H9 (cell line): ENCODE measurements around the gene SCAMP5. TPM values are rescaled to one million over a fixed set of nuclear protein-coding genes. Genes with fewer than 3 reads are reported as not detected.

Source experiments
- DNase-seq: peaks from one replicate; pipeline ENCODE4 v3.0.0-alpha.2; 2017
- H2AFZ ChIP-seq: one replicate; pipeline ENCODE4 v1.6.1; 2013; ENCODE audit warnings: mild to moderate bottlenecking, low read length, control low read depth, moderate library complexity
- H2AK5ac ChIP-seq: 2 replicates; pipeline ENCODE4 v1.6.1; 2013; ENCODE audit warnings: low read length, control low read depth, mixed read lengths; ENCODE audit not compliant: insufficient read length
- H2BK120ac ChIP-seq: one replicate; pipeline ENCODE4 v1.6.1; 2013; ENCODE audit warnings: low read depth, mild to moderate bottlenecking, low read length, control low read depth, inconsistent platforms; ENCODE audit not compliant: poor library complexity, severe bottlenecking
- H2BK12ac ChIP-seq: 2 replicates; pipeline ENCODE4 v1.6.1; 2013; ENCODE audit warnings: low read length, control low read depth, mixed read lengths, low read depth; ENCODE audit not compliant: insufficient read length
- H2BK15ac ChIP-seq: 2 replicates; pipeline ENCODE4 v1.6.1; 2013; ENCODE audit warnings: low read depth, low read length, control low read depth
- H2BK20ac ChIP-seq: one replicate; pipeline ENCODE4 v1.6.1; 2013; ENCODE audit warnings: low read depth, mild to moderate bottlenecking, low read length, control low read depth, inconsistent platforms; ENCODE audit not compliant: poor library complexity, severe bottlenecking
- H2BK5ac ChIP-seq: 2 replicates; pipeline ENCODE4 v1.6.1; 2013; ENCODE audit warnings: low read length, control low read depth, mixed read lengths; ENCODE audit not compliant: insufficient read length
- H3K14ac ChIP-seq: 2 replicates; pipeline ENCODE4 v1.6.1; 2013; ENCODE audit warnings: low read length, control low read depth; ENCODE audit not compliant: insufficient read depth
- H3K18ac ChIP-seq: 2 replicates; pipeline ENCODE4 v1.6.1; 2013; ENCODE audit warnings: low read depth, mild to moderate bottlenecking, mixed read lengths, low read length, control low read depth; ENCODE audit not compliant: insufficient read length
- H3K23ac ChIP-seq: 2 replicates; pipeline ENCODE4 v1.6.1; 2013; ENCODE audit warnings: low read length, control low read depth, mixed read lengths, low read depth; ENCODE audit not compliant: insufficient read length
- H3K23me2 ChIP-seq: 2 replicates; pipeline ENCODE4 v1.6.1; 2013; ENCODE audit warnings: low read depth, mild to moderate bottlenecking, mixed read lengths, low read length, control low read depth; ENCODE audit not compliant: insufficient read length, poor library complexity, severe bottlenecking
- H3K27ac ChIP-seq: 2 replicates; pipeline ENCODE4 v1.5.1; 2013; ENCODE audit warnings: low read length, control low read depth, mixed read lengths, low read depth; ENCODE audit not compliant: insufficient read length
- H3K27me3 ChIP-seq: 2 replicates; pipeline ENCODE4 v1.6.1; 2013; ENCODE audit warnings: low read length, control low read depth, inconsistent platforms; ENCODE audit not compliant: insufficient read depth
- H3K4ac ChIP-seq: 2 replicates; pipeline ENCODE4 v1.6.1; 2013; ENCODE audit warnings: low read depth, mild to moderate bottlenecking, control low read depth, inconsistent platforms, low read length, moderate library complexity
- H3K4me1 ChIP-seq: 2 replicates; pipeline ENCODE4 v1.6.1; 2013; ENCODE audit warnings: low read length, control low read depth, inconsistent platforms; ENCODE audit not compliant: insufficient read depth
- H3K4me2 ChIP-seq: 2 replicates; pipeline ENCODE4 v1.6.1; 2013; ENCODE audit warnings: low read length, control low read depth, mixed read lengths; ENCODE audit not compliant: insufficient read length, insufficient read depth
- H3K56ac ChIP-seq: 2 replicates; pipeline ENCODE4 v1.6.1; 2013; ENCODE audit warnings: low read depth, mild to moderate bottlenecking, mixed read lengths, low read length, control low read depth; ENCODE audit not compliant: insufficient read length
- H3K79me1 ChIP-seq: 2 replicates; pipeline ENCODE4 v1.6.1; 2013; ENCODE audit warnings: low read depth, mild to moderate bottlenecking, moderate library complexity, low read length, control low read depth, inconsistent platforms; ENCODE audit not compliant: insufficient read depth, poor library complexity, severe bottlenecking
- H3K79me2 ChIP-seq: 2 replicates; pipeline ENCODE4 v1.6.1; 2013; ENCODE audit warnings: low read length, control low read depth, inconsistent platforms; ENCODE audit not compliant: insufficient read depth
- H3K9ac ChIP-seq: 2 replicates; pipeline ENCODE4 v1.6.1; 2013; ENCODE audit warnings: low read length, control low read depth, mixed read lengths; ENCODE audit not compliant: insufficient read length; ENCODE audit errors: extremely low read depth
- H3K9me3 ChIP-seq: one replicate; pipeline ENCODE4 v1.6.1; 2013; ENCODE audit warnings: low read depth, low read length, inconsistent platforms; ENCODE audit not compliant: control insufficient read depth
- H3T11ph ChIP-seq: one replicate; pipeline ENCODE4 v1.6.1; 2013; ENCODE audit warnings: mild to moderate bottlenecking, low read length, control low read depth, inconsistent platforms
- H4K20me1 ChIP-seq: one replicate; pipeline ENCODE4 v1.6.1; 2013; ENCODE audit not compliant: control insufficient read depth, insufficient read length, insufficient read depth
- H4K5ac ChIP-seq: 2 replicates; pipeline ENCODE4 v1.6.1; 2013; ENCODE audit warnings: low read depth, mild to moderate bottlenecking, mixed read lengths, low read length, control low read depth; ENCODE audit not compliant: insufficient read length
- H4K8ac ChIP-seq: replicated peaks from 2 replicates; pipeline ENCODE4 v1.6.1; 2013; ENCODE audit warnings: low read length, control low read depth, mixed read lengths, low read depth; ENCODE audit not compliant: insufficient read length
- H4K91ac ChIP-seq: 2 replicates; pipeline ENCODE4 v1.6.1; 2013; ENCODE audit warnings: low read depth, mild to moderate bottlenecking, moderate library complexity, mixed read lengths, low read length, control low read depth; ENCODE audit not compliant: insufficient read length
- H3K27ac Mint-ChIP-seq, 3 experiments: 2 replicates in 2 of 3; 3 replicates in 1 of 3; pipeline ENCODE4 v1.8.0; 2020 to 2021; ENCODE audit warnings: mixed read lengths in 3 of 3, mild to moderate bottlenecking in 1 of 3, moderate library complexity in 1 of 3
- H3K27me3 Mint-ChIP-seq: 2 replicates; pipeline ENCODE4 v1.8.0; 2021; ENCODE audit warnings: low read depth, mild to moderate bottlenecking, moderate library complexity, mixed read lengths
- H3K36me3 Mint-ChIP-seq, 3 experiments: 2 replicates in 2 of 3; 3 replicates in 1 of 3; pipeline ENCODE4 v1.8.0; 2020 to 2021; ENCODE audit warnings: low read depth in 3 of 3, mixed read lengths in 3 of 3; ENCODE audit not compliant: insufficient read depth in 1 of 3
- H3K4me1 Mint-ChIP-seq, 2 experiments: 2 replicates each; pipeline ENCODE4 v1.8.0; 2020; ENCODE audit warnings: mixed read lengths in 2 of 2
- H3K4me3 Mint-ChIP-seq, 2 experiments: 2 replicates in 1 of 2; 3 replicates in 1 of 2; pipeline ENCODE4 v1.8.0; 2020 to 2021; ENCODE audit warnings: mild to moderate bottlenecking in 2 of 2, mixed read lengths in 2 of 2, moderate library complexity in 1 of 2
- H3K9me3 Mint-ChIP-seq, 2 experiments: 2 replicates in 1 of 2; 3 replicates in 1 of 2; pipeline ENCODE4 v1.8.0; 2020; ENCODE audit warnings: mild to moderate bottlenecking in 2 of 2, mixed read lengths in 2 of 2, moderate library complexity in 1 of 2
- WGBS: extraction: QIAGEN DNeasy Blood & Tissue Kit; methylation state at CpG from one replicate; pipeline ENCODE4 v1.1.7; 2013; ENCODE audit warnings: missing lambda C conversion rate, low lambda C conversion rate, mixed read lengths; ENCODE audit not compliant: insufficient read length; ENCODE audit errors: extremely low coverage; 5-methylcytosine and 5-hydroxymethylcytosine counted together
- total RNA-seq: library from RNA; stranded (reverse); gene quantifications from 2 replicates; pipeline ENCODE4 v1.2.1, GENCODE V29; 2021
- TF ChIP-seq, protein P1 (sequence below): fragments of 200-600 bp; sonication (generic); conservative IDR thresholded peaks from 3 replicates; pipeline ENCODE4 v1.8.0; 2021; ENCODE audit warnings: antibody characterized with exemption, mild to moderate bottlenecking

The SCAMP5 gene
- total RNA-seq, 1 experiment from 2014 or later: 47.8 TPM

GRCh38 chr15:75025107-75025506, 29.7 kb downstream of the SCAMP5 start:
- H2AFZ ChIP-seq: no peak overlapping the region
- no peak overlapping the region for H3K4ac ChIP-seq
- no peak overlapping the region for H3K18ac ChIP-seq
- H4K5ac ChIP-seq: no peak overlapping the region
- no peak overlapping the region for H3K27ac Mint-ChIP-seq
- H3K4me2 ChIP-seq: no peak overlapping the region
- TF ChIP-seq, protein P1, sequence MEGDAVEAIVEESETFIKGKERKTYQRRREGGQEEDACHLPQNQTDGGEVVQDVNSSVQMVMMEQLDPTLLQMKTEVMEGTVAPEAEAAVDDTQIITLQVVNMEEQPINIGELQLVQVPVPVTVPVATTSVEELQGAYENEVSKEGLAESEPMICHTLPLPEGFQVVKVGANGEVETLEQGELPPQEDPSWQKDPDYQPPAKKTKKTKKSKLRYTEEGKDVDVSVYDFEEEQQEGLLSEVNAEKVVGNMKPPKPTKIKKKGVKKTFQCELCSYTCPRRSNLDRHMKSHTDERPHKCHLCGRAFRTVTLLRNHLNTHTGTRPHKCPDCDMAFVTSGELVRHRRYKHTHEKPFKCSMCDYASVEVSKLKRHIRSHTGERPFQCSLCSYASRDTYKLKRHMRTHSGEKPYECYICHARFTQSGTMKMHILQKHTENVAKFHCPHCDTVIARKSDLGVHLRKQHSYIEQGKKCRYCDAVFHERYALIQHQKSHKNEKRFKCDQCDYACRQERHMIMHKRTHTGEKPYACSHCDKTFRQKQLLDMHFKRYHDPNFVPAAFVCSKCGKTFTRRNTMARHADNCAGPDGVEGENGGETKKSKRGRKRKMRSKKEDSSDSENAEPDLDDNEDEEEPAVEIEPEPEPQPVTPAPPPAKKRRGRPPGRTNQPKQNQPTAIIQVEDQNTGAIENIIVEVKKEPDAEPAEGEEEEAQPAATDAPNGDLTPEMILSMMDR: no peak
- H2AK5ac ChIP-seq: no peak overlapping the region
- no peak overlapping the region for H4K91ac ChIP-seq
- no peak overlapping the region for H4K8ac ChIP-seq
- H3K14ac ChIP-seq: no peak overlapping the region
- H4K20me1 ChIP-seq: no peaks in the 10 kb centered on the region
- H3K9me3 ChIP-seq: no peaks in the 10 kb centered on the region
- no peak overlapping the region for H3K23ac ChIP-seq
- H2BK12ac ChIP-seq: no peak overlapping the region
- no peak overlapping the region for H2BK5ac ChIP-seq
- H3K79me2 ChIP-seq: no peaks in the 10 kb centered on the region; the same call in 1 of the 2 replicates
- H3K23me2 ChIP-seq: no peaks in the 10 kb centered on the region
- no peak overlapping the region for H2BK20ac ChIP-seq
- H3T11ph ChIP-seq: no peak overlapping the region
- peaks cover 9 to 20% of the 10 kb centered on the region in 2 experiments for H3K4me1 Mint-ChIP-seq
- no peak overlapping the region for H3K56ac ChIP-seq
- no peaks in the 10 kb centered on the region for H3K79me1 ChIP-seq
- no CpG with 5 or more reads among the region's 3 CpGs for WGBS
- H2BK15ac ChIP-seq: no peak overlapping the region
- no peaks in the 10 kb centered on the region for H3K4me1 ChIP-seq
- no peaks in the 10 kb centered on the region for H3K27me3 Mint-ChIP-seq
- no peaks in the 10 kb centered on the region for H3K27me3 ChIP-seq
- peak overlapping the region; percentile 1 for H3K9ac ChIP-seq
- no peak for DNase-seq
- no peak overlapping the region for H2BK120ac ChIP-seq
- H3K27ac ChIP-seq: no peak overlapping the region
- H3K36me3 Mint-ChIP-seq: peaks cover 5 to 11% (median 11%) of the 10 kb centered on the region in 3 experiments; a peak in 6 of 7 replicates
- H3K4me3 Mint-ChIP-seq: peak overlapping the region; percentile 93 to 97; a peak in 4 of 5 replicates
- H3K9me3 Mint-ChIP-seq: no peaks in the 10 kb centered on the region
